Measurements from ENCODE around the gene STEAP3.
A peak's percentile ranks its signal among the peaks of the same experiment; 100 is the strongest.

The STEAP3 gene

DNA sequence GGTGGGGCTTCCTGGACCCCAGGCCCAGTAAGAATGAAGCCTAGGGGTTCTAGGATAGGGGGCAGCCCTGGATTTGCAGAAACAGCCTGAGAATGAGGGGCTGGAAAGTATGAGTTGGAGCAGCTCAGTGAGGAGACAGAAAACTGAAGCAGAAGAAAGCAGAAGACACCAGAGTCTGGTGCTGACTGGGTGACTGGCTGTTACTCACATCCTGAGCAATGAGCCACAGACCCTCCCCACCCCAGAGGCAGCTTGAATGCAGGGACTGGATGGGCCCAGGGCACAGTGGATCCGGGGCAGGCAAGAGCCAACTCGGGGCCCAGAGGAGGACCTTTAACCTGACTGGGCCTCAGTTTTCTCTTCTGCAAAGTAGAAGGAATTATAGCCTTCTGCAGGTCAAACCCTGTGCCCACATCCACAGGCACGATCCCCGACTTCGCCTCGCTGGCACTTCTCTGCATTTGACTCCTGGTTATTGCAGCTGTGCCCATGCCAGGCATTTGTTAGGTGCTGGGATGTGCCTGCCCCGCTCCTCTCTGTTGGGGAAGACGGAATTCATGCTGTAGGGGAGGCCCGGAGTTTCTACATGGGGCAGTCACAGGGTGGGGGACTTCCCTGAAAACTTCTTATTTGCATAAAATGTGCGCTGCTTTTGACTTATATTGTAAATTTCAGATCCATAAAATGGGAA, 8.5 kb downstream of the STEAP3 start:
- Histone ChIP-seq H3K9ac (ENCODE audit: insufficient read length) (peak overlapping the region; percentile 45), H3K36me3 (ENCODE audit: insufficient read depth, low read length) (no peaks in the 10 kb centered on the region), H3K4me3 (no peak overlapping the region), H3K27ac (peak overlapping the region; percentile 26; the same call in 1 of the 2 replicates), H3K9me3 (ENCODE audit: low read depth, low read length) (no peaks in the 10 kb centered on the region)
- DNase-seq (ENCODE audit: low read depth, low spot score) = no peak
- no peak for TF ChIP-seq EZH2 (IDR thresholded peaks at IDR 0.05)
- TF ChIP-seq FOXP2 (optimal IDR thresholded peaks at IDR 0.05; ENCODE audit: control extremely low read depth, extremely low read length, insufficient read depth) = no peak
- no peak for TF ChIP-seq POLR2AphosphoS5 (IDR thresholded peaks at IDR 0.05; ENCODE audit: borderline replicate concordance, low read depth, low read length)

DNA sequence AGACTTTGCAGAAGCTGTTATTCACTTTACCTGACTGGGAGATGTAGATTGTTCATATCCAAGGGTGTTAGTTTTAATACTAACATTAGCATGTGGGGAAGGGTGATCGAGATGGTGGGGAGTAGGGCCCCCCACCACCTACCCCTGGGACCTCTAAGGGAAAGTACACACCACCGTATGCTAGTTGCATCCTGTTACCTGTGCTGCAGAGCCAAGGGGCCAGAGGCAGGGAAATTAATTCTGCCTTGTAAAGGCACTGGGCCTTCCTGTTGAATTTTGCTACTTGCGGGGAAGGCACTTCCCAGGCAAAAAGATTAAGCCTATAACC, 9.0 kb downstream of the STEAP3 start:
- Histone ChIP-seq H3K36me3 (ENCODE audit: insufficient read depth, low read length) (no peaks in the 10 kb centered on the region), H3K4me3 (no peak overlapping the region), H3K9ac (ENCODE audit: insufficient read length) (no peak overlapping the region), H3K9me3 (ENCODE audit: low read depth, low read length) (no peaks in the 10 kb centered on the region), H3K27ac (no peak overlapping the region)
- no peak for TF ChIP-seq EZH2 (IDR thresholded peaks at IDR 0.05)
- DNase-seq (ENCODE audit: low read depth, low spot score) = no peak

DNA sequence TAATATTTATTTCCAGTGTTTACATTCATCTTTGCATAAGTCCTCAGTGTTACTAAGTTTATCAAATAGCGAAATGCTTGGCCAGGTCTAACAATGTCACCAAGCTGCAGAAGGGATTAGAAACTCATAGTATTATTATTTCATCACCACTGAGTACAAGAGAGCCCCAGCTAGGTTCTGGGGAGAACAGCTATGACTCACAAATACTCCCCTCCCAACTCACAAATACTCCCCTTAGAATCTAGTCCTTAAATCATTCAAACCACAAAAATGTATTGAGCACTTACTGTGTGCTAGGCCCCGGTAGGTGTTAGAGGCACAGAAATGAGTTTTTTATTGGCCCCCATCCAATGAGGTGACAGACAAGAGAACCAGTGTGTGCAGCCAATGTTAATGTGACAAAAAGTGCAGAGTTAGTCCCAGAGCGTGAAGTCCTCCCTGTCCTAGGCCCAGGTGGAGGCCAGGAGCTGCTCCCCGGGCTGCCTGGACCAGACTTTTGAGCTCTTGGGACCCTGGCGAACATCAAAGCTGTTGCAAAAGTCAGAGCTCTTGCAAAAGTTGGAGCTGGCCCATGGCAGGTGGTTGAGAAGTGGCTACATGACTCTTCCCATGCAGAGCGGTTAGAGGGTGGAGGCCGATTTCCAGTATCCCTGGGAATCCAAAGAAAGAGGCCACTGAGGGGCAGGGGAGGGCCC, 9.8 kb downstream of the STEAP3 start:
- no peaks in the 10 kb centered on the region for H3K36me3 ChIP-seq (ENCODE audit: insufficient read depth, low read length)
- DNase-seq (ENCODE audit: low read depth, low spot score) = no peak
- H3K9me3 ChIP-seq (ENCODE audit: low read depth, low read length) = no peaks in the 10 kb centered on the region
- H3K4me3 ChIP-seq = no peak overlapping the region
- no peak overlapping the region for H3K9ac ChIP-seq (ENCODE audit: insufficient read length)
- TF ChIP-seq EZH2 (IDR thresholded peaks at IDR 0.05) (no peak), POLR2AphosphoS5 (IDR thresholded peaks at IDR 0.05; ENCODE audit: borderline replicate concordance, low read depth, low read length) (no peak), FOXP2 (optimal IDR thresholded peaks at IDR 0.05; ENCODE audit: control extremely low read depth, extremely low read length, insufficient read depth) (no peak)
- no peak overlapping the region for H3K27ac ChIP-seq

DNA sequence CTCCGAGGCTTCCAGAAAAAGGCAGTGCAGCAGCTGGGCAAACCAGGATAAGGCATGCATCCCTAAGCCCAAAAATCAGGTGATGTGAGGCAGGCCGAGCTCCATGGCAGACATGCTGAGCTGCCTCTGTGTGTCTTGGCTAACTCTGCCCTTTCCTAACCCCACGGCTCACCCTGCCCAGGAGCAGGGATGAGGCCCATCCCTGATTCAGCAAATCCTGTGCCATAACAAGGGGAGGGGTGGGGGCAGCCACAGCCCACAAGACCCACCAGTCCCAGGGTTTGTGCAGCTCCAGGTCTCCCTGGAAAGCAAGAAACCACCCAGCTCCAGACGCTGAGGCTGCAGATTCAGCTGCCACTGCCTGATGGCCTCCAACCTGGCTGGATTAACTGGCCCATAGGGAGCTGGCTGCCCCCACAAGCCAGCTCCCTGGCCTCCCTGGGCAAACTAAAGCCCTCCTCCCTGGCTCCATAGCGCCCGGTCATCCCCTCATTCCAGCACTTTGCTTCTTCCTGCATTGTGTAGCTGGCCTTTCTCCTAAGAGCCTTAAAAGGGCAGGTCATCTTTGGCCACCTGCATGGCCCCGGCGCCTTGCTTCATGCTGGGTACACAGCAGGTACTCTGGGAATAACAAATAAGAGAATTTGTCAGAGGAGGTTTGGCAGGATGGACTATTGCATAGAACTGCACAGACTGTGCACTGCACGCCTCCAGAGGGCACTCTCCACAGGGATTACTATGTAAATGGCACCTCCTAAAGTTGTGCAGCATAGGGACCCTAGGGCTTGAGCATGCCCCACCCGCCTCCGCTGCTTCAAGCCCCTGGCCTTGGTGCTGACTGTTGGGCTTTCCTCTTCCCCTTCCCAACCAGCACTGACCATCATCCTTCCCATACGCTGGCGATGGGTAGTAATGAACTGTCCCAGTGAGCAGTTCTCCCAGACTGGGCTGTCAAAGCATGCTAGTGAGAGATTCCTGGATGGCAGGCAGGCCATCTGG, 10.7 kb downstream of the STEAP3 start:
- no peak overlapping the region for H3K4me3 ChIP-seq
- H3K9me3 ChIP-seq (ENCODE audit: low read depth, low read length) = no peaks in the 10 kb centered on the region
- TF ChIP-seq POLR2AphosphoS5 (IDR thresholded peaks at IDR 0.05; ENCODE audit: borderline replicate concordance, low read depth, low read length) (no peak), EZH2 (IDR thresholded peaks at IDR 0.05) (no peak), FOXP2 (optimal IDR thresholded peaks at IDR 0.05; ENCODE audit: control extremely low read depth, extremely low read length, insufficient read depth) (no peak)
- no peak overlapping the region for H3K27ac ChIP-seq
- no peaks in the 10 kb centered on the region for H3K36me3 ChIP-seq (ENCODE audit: insufficient read depth, low read length)
- no peak overlapping the region for H3K9ac ChIP-seq (ENCODE audit: insufficient read length)
- no peak for DNase-seq (ENCODE audit: low read depth, low spot score)

DNA sequence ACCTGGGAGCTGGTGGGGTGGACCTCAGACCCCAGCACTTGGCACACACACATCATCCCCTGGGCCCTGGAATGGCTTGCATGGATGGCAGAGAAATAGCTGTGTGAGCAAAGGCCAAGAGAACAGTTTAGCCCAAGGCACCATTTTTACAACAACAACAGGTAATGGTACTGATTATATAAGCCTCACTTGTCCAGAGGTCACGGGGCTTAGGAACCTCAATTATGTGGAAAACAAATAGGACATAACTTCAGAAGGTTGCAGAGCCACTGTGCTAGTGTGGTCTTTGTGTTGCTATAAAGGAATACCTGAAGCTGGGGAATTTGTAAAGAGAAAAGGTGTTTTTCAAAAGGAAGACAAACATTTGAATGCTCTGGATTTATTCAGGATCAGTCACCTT, 13.2 kb downstream of the STEAP3 start:
- H3K27ac ChIP-seq = no peak overlapping the region
- H3K9ac ChIP-seq (ENCODE audit: insufficient read length) = no peak overlapping the region
- H3K36me3 ChIP-seq (ENCODE audit: insufficient read depth, low read length) = no peaks in the 10 kb centered on the region
- no peak for DNase-seq (ENCODE audit: low read depth, low spot score)
- no peak for TF ChIP-seq EZH2 (IDR thresholded peaks at IDR 0.05)
- TF ChIP-seq FOXP2 (optimal IDR thresholded peaks at IDR 0.05; ENCODE audit: control extremely low read depth, extremely low read length, insufficient read depth) = no peak
- no peak for TF ChIP-seq POLR2AphosphoS5 (IDR thresholded peaks at IDR 0.05; ENCODE audit: borderline replicate concordance, low read depth, low read length)
- no peaks in the 10 kb centered on the region for H3K9me3 ChIP-seq (ENCODE audit: low read depth, low read length)
- no peak overlapping the region for H3K4me3 ChIP-seq

DNA sequence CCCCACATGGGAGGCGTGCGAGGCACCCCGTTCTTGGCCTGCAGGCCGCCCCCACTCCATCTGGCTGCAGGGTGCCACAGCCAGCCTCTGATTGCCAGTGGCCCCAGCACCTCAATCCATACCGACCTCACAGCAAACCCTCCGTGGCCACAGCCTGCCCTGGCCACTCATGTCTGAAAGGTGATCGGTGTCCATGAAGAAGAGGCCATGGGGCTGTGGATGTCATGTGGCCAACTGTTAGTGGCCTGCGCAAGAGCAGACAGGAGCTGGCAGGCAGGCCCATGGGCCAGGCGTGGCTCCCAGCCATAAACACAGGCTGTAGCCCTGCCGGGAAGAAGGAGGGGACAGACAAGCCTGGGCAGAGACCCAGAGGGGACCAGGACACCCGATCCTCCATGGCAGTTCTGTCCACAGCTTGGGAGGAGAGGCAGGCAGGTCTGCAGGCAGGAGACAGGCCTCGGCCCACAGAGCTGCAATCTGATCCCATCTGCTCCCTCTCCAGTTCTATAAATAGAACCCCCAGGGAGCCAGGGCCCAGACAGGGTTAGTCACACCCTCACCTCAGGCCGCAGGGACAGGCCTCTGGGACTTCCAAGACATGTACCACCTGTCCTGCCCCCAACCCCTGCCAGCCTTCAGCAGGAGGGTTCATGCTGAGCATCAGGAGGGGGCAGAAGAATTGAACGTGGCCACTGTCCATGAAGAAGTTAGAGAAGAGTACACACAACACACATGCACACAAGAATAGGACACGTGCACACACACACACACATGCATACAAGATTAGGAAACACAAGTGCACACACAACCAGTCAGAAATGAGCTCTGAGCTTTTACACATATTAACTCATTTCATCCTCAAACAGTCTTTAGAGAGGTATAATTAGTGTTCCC, 16.9 kb downstream of the STEAP3 start:
- Histone ChIP-seq H3K4me3 (no peak overlapping the region), H3K36me3 (ENCODE audit: insufficient read depth, low read length) (no peaks in the 10 kb centered on the region), H3K9ac (ENCODE audit: insufficient read length) (no peak overlapping the region), H3K9me3 (ENCODE audit: low read depth, low read length) (no peaks in the 10 kb centered on the region), H3K27ac (no peak overlapping the region)
- TF ChIP-seq FOXP2 (optimal IDR thresholded peaks at IDR 0.05; ENCODE audit: control extremely low read depth, extremely low read length, insufficient read depth) = no peak
- TF ChIP-seq EZH2 (IDR thresholded peaks at IDR 0.05) = no peak
- no peak for TF ChIP-seq POLR2AphosphoS5 (IDR thresholded peaks at IDR 0.05; ENCODE audit: borderline replicate concordance, low read depth, low read length)
- no peak for DNase-seq (ENCODE audit: low read depth, low spot score)

DNA sequence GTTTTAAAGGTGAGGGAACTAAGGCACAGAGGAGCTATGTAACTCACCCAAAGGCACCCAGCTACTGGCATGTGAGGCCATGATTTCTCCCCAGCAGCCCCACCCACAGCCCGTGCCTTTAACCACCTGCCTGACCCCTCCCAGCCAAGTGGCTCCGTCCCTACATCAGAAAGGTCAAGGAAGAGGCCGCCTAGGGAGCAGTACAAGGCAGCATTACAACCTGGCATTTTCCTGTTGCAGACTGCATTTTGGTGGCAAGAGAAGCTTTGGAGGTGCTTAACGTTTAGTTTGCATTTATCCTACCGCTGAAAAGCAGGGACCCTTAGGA, 17.5 kb downstream of the STEAP3 start:
- Histone ChIP-seq H3K36me3 (ENCODE audit: insufficient read depth, low read length) (no peaks in the 10 kb centered on the region), H3K9me3 (ENCODE audit: low read depth, low read length) (no peaks in the 10 kb centered on the region), H3K27ac (no peak overlapping the region), H3K4me3 (no peak overlapping the region), H3K9ac (ENCODE audit: insufficient read length) (no peak overlapping the region)
- no peak for TF ChIP-seq POLR2AphosphoS5 (IDR thresholded peaks at IDR 0.05; ENCODE audit: borderline replicate concordance, low read depth, low read length)
- TF ChIP-seq EZH2 (IDR thresholded peaks at IDR 0.05) = no peak
- TF ChIP-seq FOXP2 (optimal IDR thresholded peaks at IDR 0.05; ENCODE audit: control extremely low read depth, extremely low read length, insufficient read depth) = no peak
- DNase-seq (ENCODE audit: low read depth, low spot score) = no peak
